AG09309 (cell line): ENCODE data around the gene ALG12.

Experiments used
- DNase-seq: peaks from one replicate; pipeline ENCODE4 v3.0.0-alpha.2; 2010; ENCODE audit warnings: low read depth
- H3K4me3 ChIP-seq: 2 replicates; pipeline ENCODE4 v1.5.1; 2011; ENCODE audit warnings: mild to moderate bottlenecking, low read depth, low read length, moderate library complexity; ENCODE audit not compliant: control insufficient read depth
- CTCF ChIP-seq: IDR thresholded peaks from 2 replicates; pipeline ENCODE4 v1.5.1; 2011; ENCODE audit warnings: mild to moderate bottlenecking, low read depth, low read length, inconsistent platforms; ENCODE audit not compliant: insufficient read depth, control insufficient read depth; ENCODE audit errors: missing control alignments

Gene ALG12

GRCh38 chr22:49917974-49918910 is at the start of gene ALG12, which contains the start of gene CRELD2:
ALG12 (minus strand) TSS chr22:49918438; CDS start chr22:49913765, 4,673 bp downstream.
CRELD2 (plus strand) TSS chr22:49918634; CDS start chr22:49918770, 136 bp downstream.
- no peak for TF ChIP-seq CTCF
- DNase-seq, result peak; percentile 75
- H3K4me3 ChIP-seq, result peak within 1 kb of the TSS; percentile 98

GRCh38 chr22:49967706-49968208 is 49.5 kb upstream of the ALG12 start:
- H3K4me3 ChIP-seq, result no peak overlapping the region
- TF ChIP-seq CTCF, result no peak

GRCh38 chr22:49966774-49967705 is 48.8 kb upstream of the ALG12 start:
- no peak for DNase-seq
- no peak overlapping the region for H3K4me3 ChIP-seq
- no peak for TF ChIP-seq CTCF

More at GRCh38 chr22:49967706-49968208, 49.5 kb upstream of the ALG12 start:
- no peak for DNase-seq

GRCh38 chr22:49966041-49966773 is 48.0 kb upstream of the ALG12 start:
- TF ChIP-seq CTCF, result no peak
- no peak overlapping the region for H3K4me3 ChIP-seq
- DNase-seq, result no peak

- no peak for DNase-seq
- no peak overlapping the region for H3K4me3 ChIP-seq
- no peak for TF ChIP-seq CTCF
These were observed 47.1 kb upstream of the ALG12 start for GRCh38 chr22:49965091-49966040.
